HepG2 (cell line): ENCODE results near the gene PC. TPM values are rescaled to one million over a fixed set of nuclear protein-coding genes. Genes with fewer than 3 reads are reported as not detected.

ENCODE experiments used
- ATAC-seq: fragments of 200-7000 bp; cut with Tn5 transposase; 3 replicates; pipeline ENCODE4 v1.9.1; 2020; ENCODE audit warnings: mild to moderate bottlenecking, moderate library complexity
- BruUV-seq: library from RNA; stranded (reverse); fragments of 400-500 nt; replicated peaks from 2 replicates; lab custom pipeline; 2021; lab: Mats Ljungman, UMichigan
- CTCF ChIA-PET: fragments of 300-600 bp; formaldehyde crosslinking; extraction: SDS; loops from one replicate; lab custom pipeline; 2021; ENCODE audit warnings: low total read pairs, inconsistent platforms, low intra/inter-chr PET ratio; lab: Yijun Ruan, JAX
- POLR2A ChIA-PET: fragments of 350-600 bp; sonication (Branson Sonifier 250); formaldehyde crosslinking; loops from one replicate; lab custom pipeline; 2020; ENCODE audit warnings: antibody characterized with exemption, inconsistent platforms; lab: Yijun Ruan, JAX
- DNase-seq: peaks from one replicate; pipeline ENCODE4 v3.0.0-alpha.2; 2015; ENCODE audit warnings: low spot score
- FAIRE-seq: peaks from 3 replicates; lab custom pipeline; 2011; peaks lifted over from hg19 to GRCh38; lab: Jason Lieb, UNC
- H2AFZ ChIP-seq: one replicate; pipeline ENCODE4 v1.6.1; 2011; ENCODE audit warnings: low read length, inconsistent platforms
- H3K27ac ChIP-seq: fragments of 300-600 bp; 3 replicates; pipeline ENCODE4 v1.8.0; 2011; ENCODE audit warnings: mixed run types, mild to moderate bottlenecking, mixed read lengths, low read length, inconsistent platforms; ENCODE audit not compliant: insufficient read depth; ENCODE audit errors: extremely low read length
- H3K27me3 ChIP-seq, 2 experiments: fragments of 200-600 bp in 1 of 2; 2 replicates in 1 of 2; 3 replicates in 1 of 2; pipeline versions ENCODE4 v1.6.0 to v1.8.0; 2011; ENCODE audit warnings: low read length in 2 of 2, mild to moderate bottlenecking in 2 of 2, moderate library complexity in 2 of 2, inconsistent platforms in 1 of 2; ENCODE audit not compliant: insufficient read depth in 2 of 2, control insufficient read depth in 1 of 2
- H3K36me3 ChIP-seq, 2 experiments: fragments of 200-600 bp in 1 of 2; replicated peaks in 1 of 2; 2 replicates in 1 of 2; 3 replicates in 1 of 2; pipeline versions ENCODE4 v1.5.1 to v1.8.0; 2011; ENCODE audit warnings: low read length in 2 of 2, inconsistent platforms in 1 of 2; ENCODE audit not compliant: insufficient read depth in 2 of 2, control insufficient read depth in 1 of 2
- H3K4me1 ChIP-seq: 2 replicates; pipeline ENCODE4 v1.5.1; 2012; ENCODE audit warnings: low read length, inconsistent platforms; ENCODE audit not compliant: insufficient read depth
- H3K4me2 ChIP-seq: 2 replicates; pipeline ENCODE4 v1.6.0; 2011; ENCODE audit warnings: low read depth, low read length, inconsistent platforms
- H3K4me3 ChIP-seq, 3 experiments: fragments of 200-600 bp in 1 of 3; sonication (generic), shearing (Covaris generic) in 1 of 3; replicated peaks in 1 of 3; 2 replicates each; pipeline ENCODE4 v1.5.1; 2011 to 2016; ENCODE audit warnings: low read length in 3 of 3, inconsistent platforms in 2 of 3, low read depth in 2 of 3, mild to moderate bottlenecking in 2 of 3, control low read depth in 1 of 3, mixed read lengths in 1 of 3; ENCODE audit not compliant: insufficient read depth in 1 of 3
- H3K79me2 ChIP-seq: one replicate; pipeline ENCODE4 v1.6.1; 2011; ENCODE audit warnings: low read length, inconsistent platforms; ENCODE audit not compliant: insufficient read depth
- H3K9ac ChIP-seq: 2 replicates; pipeline ENCODE4 v1.6.0; 2011; ENCODE audit warnings: mild to moderate bottlenecking, low read depth, low read length, inconsistent platforms; ENCODE audit not compliant: insufficient read depth
- H3K9me3 ChIP-seq: 2 replicates; pipeline ENCODE4 v1.5.1; 2012; ENCODE audit warnings: mild to moderate bottlenecking, low read length
- H4K20me1 ChIP-seq: 2 replicates; pipeline ENCODE4 v1.6.0; 2011; ENCODE audit warnings: inconsistent platforms, mild to moderate bottlenecking, low read length, moderate library complexity; ENCODE audit not compliant: insufficient read depth
- ARNTL ChIP-seq: sonication (generic); formaldehyde crosslinking; IDR thresholded peaks from 2 replicates; pipeline ENCODE4 v1.4.0; 2020; ENCODE audit warnings: mild to moderate bottlenecking, missing genetic modification reagents
- DPF2 ChIP-seq: sonication (generic); formaldehyde crosslinking; IDR thresholded peaks from 2 replicates; pipeline ENCODE4 v1.4.0; 2020; ENCODE audit warnings: mild to moderate bottlenecking, low read depth, missing genetic modification reagents, borderline replicate concordance
- HOXA5 ChIP-seq: sonication (generic); formaldehyde crosslinking; IDR thresholded peaks from 2 replicates; pipeline ENCODE4 v1.4.0; 2020; ENCODE audit warnings: missing genetic modification reagents
- SOX5 ChIP-seq: IDR thresholded peaks from 2 replicates; pipeline ENCODE4 v1.6.1; 2016; ENCODE audit warnings: borderline replicate concordance
- ZBTB42 ChIP-seq: sonication (generic); formaldehyde crosslinking; IDR thresholded peaks from 2 replicates; pipeline ENCODE4 v1.5.0; 2020; ENCODE audit warnings: mild to moderate bottlenecking, missing genetic modification reagents
- ZNF205 ChIP-seq: IDR thresholded peaks from 2 replicates; pipeline ENCODE4 v1.6.1; 2018; ENCODE audit warnings: missing biosample characterization, missing genetic modification reagents
- ZNF282 ChIP-seq: fragments of 450-650 bp; IDR thresholded peaks from 2 replicates; pipeline ENCODE4 v1.6.1; 2018; ENCODE audit not compliant: partially characterized antibody
- ZNF337 ChIP-seq: sonication (generic); formaldehyde crosslinking; IDR thresholded peaks from 2 replicates; pipeline ENCODE4 v1.5.1; 2020; ENCODE audit warnings: missing genetic modification reagents, low read depth, mild to moderate bottlenecking, borderline replicate concordance
- ZNF557 ChIP-seq: sonication (generic); formaldehyde crosslinking; IDR thresholded peaks from 2 replicates; pipeline ENCODE4 v1.4.0; 2020; ENCODE audit warnings: missing genetic modification reagents
- WGBS: methylation state at CpG from one replicate; pipeline ENCODE4 v1.1.6; 2017; ENCODE audit warnings: low lambda C conversion rate; 5-methylcytosine and 5-hydroxymethylcytosine counted together
- in situ Hi-C: cut with HindIII; loops from 2 replicates; pipeline ENCODE4 v1.10.0; 2017; ENCODE audit warnings: low pct_unique_long_range_greater_than_20kb; ENCODE audit not compliant: extremely low pct_ligation_motif_present
- intact Hi-C: fragments of 100-400 bp; cut with micrococcal nuclease; formaldehyde crosslinking; loops from one replicate; pipeline ENCODE4 v1.10.0; 2022; ENCODE audit not compliant: unreplicated experiment
- polyA plus RNA-seq, 8 experiments: library from polyadenylated mRNA; depleted of rRNA in 3 of 8; stranded (reverse) in 7 of 8; unstranded in 1 of 8; fragments of >200 nt; fragmentation: Illumina TruSeq in 4 of 8; extraction: Trizol in 4 of 8; gene quantifications; 2 replicates each; pipeline versions ENCODE4 v1.2.1 to v1.2.3, GENCODE V29; 2011 to 2016; ENCODE audit warnings: low read depth in 4 of 8, missing spikeins in 1 of 8, mixed read lengths in 1 of 8; ENCODE audit not compliant: insufficient read depth in 1 of 8
- total RNA-seq, 5 experiments: library from RNA; depleted of rRNA; stranded (reverse); fragments of >200 nt; fragmentation: Illumina TruSeq; extraction: Trizol; gene quantifications; 2 replicates each; pipeline ENCODE4 v1.2.3, GENCODE V29; 2016; ENCODE audit warnings: low read depth in 1 of 5
- TF ChIP-seq, protein P1 (sequence below): sonication (generic); formaldehyde crosslinking; IDR thresholded peaks from 2 replicates; pipeline ENCODE4 v1.5.0; 2020; ENCODE audit warnings: missing genetic modification reagents
- TF ChIP-seq, protein P2 (sequence below): IDR thresholded peaks from 2 replicates; pipeline ENCODE4 v1.6.1; 2016
- TF ChIP-seq, protein P3 (sequence below): sonication (generic); formaldehyde crosslinking; IDR thresholded peaks from 2 replicates; pipeline ENCODE4 v1.8.1; 2023; ENCODE audit warnings: mild to moderate bottlenecking, inconsistent platforms, moderate library complexity, missing genetic modification reagents, borderline replicate concordance
- TF ChIP-seq, protein P4 (sequence below): sonication (generic); formaldehyde crosslinking; IDR thresholded peaks from 2 replicates; pipeline ENCODE4 v1.8.1; 2022; ENCODE audit warnings: low read depth, mild to moderate bottlenecking, missing genetic modification reagents
- TF ChIP-seq, protein P5 (sequence below): sonication (generic); formaldehyde crosslinking; IDR thresholded peaks from 2 replicates; pipeline ENCODE4 v1.4.0; 2020; ENCODE audit warnings: mild to moderate bottlenecking, low read depth, missing genetic modification reagents
- TF ChIP-seq, protein P6 (sequence below): sonication (generic); formaldehyde crosslinking; IDR thresholded peaks from 2 replicates; pipeline ENCODE4 v1.4.0; 2020; ENCODE audit warnings: missing genetic modification reagents

PC gene
- total and polyA plus RNA-seq, 2 of the 13 experiments (the other 11 are each of a cell fraction or from before 2014, with no cell fraction given): 29.0 to 39.0 TPM

DNA sequence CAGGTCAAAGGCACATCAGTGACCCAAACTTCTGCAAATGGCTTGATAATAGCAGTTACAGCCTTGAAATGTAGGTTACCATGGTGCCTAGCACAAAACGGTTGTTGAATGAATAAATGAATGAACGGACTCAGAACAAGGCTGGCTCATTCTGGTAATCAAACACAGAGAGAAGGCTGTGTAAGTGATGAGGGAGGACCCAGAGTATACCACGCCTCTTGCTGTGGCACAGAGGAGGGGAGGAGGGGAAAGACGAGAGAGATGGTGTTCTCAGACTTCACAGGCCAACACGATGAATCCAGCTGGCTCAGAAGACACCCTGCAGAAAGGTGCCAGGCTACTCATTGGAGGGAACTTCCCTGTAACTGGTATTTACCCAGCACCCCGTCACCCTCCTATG, 38.3 kb downstream of the PC start:
- 95% methylated on average over 6 of the region's 6 CpGs for WGBS
- DNase-seq (no peak), ATAC-seq (no peak), FAIRE-seq (no peak)
- in situ Hi-C loops: no loop called here
- intact Hi-C loops: no loop called here
- no peak overlapping the region for H3K27ac ChIP-seq
- H3K27me3 ChIP-seq: no peaks in the 10 kb centered on the region
- TF ChIP-seq ZNF557 (CRISPR knock-in tag): no peak
- TF ChIP-seq SOX5 (CRISPR knock-in tag): no peak
- TF ChIP-seq, protein P1, sequence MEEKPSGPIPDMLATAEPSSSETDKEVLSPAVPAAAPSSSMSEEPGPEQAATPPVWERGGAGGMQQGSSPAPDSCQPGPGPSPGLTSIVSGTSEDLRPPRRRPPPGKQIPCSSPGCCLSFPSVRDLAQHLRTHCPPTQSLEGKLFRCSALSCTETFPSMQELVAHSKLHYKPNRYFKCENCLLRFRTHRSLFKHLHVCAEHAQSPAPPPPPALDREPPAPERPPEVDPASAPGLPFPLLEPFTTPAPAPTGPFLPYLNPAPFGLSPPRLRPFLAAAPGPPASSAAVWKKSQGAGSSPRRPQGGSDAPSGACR (CRISPR knock-in tag): no peak
- TF ChIP-seq ZNF337: no peak
- no peak for TF ChIP-seq ZNF282
- TF ChIP-seq ARNTL (CRISPR knock-in tag): no peak
- TF ChIP-seq, protein P2, sequence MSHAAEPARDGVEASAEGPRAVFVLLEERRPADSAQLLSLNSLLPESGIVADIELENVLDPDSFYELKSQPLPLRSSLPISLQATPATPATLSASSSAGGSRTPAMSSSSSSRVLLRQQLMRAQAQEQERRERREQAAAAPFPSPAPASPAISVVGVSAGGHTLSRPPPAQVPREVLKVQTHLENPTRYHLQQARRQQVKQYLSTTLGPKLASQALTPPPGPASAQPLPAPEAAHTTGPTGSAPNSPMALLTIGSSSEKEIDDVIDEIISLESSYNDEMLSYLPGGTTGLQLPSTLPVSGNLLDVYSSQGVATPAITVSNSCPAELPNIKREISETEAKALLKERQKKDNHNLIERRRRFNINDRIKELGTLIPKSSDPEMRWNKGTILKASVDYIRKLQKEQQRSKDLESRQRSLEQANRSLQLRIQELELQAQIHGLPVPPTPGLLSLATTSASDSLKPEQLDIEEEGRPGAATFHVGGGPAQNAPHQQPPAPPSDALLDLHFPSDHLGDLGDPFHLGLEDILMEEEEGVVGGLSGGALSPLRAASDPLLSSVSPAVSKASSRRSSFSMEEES: no peak
- TF ChIP-seq, protein P3, sequence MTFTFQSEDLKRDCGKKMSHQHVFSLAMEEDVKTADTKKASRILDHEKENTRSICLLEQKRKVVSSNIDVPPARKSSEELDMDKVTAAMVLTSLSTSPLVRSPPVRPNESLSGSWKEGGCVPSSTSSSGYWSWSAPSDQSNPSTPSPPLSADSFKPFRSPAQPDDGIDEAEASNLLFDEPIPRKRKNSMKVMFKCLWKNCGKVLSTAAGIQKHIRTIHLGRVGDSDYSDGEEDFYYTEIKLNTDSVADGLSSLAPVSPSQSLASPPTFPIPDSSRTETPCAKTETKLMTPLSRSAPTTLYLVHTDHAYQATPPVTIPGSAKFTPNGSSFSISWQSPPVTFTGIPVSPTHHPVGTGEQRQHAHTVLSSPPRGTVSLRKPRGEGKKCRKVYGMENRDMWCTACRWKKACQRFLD: no peak
- TF ChIP-seq, protein P4, sequence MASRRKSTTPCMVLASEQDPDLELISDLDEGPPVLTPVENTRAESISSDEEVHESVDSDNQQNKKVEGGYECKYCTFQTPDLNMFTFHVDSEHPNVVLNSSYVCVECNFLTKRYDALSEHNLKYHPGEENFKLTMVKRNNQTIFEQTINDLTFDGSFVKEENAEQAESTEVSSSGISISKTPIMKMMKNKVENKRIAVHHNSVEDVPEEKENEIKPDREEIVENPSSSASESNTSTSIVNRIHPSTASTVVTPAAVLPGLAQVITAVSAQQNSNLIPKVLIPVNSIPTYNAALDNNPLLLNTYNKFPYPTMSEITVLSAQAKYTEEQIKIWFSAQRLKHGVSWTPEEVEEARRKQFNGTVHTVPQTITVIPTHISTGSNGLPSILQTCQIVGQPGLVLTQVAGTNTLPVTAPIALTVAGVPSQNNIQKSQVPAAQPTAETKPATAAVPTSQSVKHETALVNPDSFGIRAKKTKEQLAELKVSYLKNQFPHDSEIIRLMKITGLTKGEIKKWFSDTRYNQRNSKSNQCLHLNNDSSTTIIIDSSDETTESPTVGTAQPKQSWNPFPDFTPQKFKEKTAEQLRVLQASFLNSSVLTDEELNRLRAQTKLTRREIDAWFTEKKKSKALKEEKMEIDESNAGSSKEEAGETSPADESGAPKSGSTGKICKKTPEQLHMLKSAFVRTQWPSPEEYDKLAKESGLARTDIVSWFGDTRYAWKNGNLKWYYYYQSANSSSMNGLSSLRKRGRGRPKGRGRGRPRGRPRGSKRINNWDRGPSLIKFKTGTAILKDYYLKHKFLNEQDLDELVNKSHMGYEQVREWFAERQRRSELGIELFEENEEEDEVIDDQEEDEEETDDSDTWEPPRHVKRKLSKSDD (CRISPR knock-in tag): no peak
- no peak for TF ChIP-seq HOXA5 (CRISPR knock-in tag)
- no peak for TF ChIP-seq DPF2 (CRISPR knock-in tag)
- TF ChIP-seq, protein P5, sequence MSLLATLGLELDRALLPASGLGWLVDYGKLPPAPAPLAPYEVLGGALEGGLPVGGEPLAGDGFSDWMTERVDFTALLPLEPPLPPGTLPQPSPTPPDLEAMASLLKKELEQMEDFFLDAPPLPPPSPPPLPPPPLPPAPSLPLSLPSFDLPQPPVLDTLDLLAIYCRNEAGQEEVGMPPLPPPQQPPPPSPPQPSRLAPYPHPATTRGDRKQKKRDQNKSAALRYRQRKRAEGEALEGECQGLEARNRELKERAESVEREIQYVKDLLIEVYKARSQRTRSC (CRISPR knock-in tag): no peak
- TF ChIP-seq ZBTB42 (CRISPR knock-in tag): no peak
- no peak for TF ChIP-seq ZNF205 (CRISPR knock-in tag)
- TF ChIP-seq, protein P6, sequence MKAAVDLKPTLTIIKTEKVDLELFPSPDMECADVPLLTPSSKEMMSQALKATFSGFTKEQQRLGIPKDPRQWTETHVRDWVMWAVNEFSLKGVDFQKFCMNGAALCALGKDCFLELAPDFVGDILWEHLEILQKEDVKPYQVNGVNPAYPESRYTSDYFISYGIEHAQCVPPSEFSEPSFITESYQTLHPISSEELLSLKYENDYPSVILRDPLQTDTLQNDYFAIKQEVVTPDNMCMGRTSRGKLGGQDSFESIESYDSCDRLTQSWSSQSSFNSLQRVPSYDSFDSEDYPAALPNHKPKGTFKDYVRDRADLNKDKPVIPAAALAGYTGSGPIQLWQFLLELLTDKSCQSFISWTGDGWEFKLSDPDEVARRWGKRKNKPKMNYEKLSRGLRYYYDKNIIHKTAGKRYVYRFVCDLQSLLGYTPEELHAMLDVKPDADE (CRISPR knock-in tag): no peak
- H3K4me1 ChIP-seq: peaks cover 20% of the 10 kb centered on the region
- ChIA-PET POLR2A (no interaction called here), CTCF (no interaction called here)
- no peak overlapping the region for H2AFZ ChIP-seq
- no peaks in the 10 kb centered on the region for H3K36me3 ChIP-seq
- no peaks in the 10 kb centered on the region for H3K79me2 ChIP-seq
- no peaks in the 10 kb centered on the region for H4K20me1 ChIP-seq
- no peak overlapping the region for H3K4me2 ChIP-seq
- H3K9ac ChIP-seq: no peak overlapping the region
- H3K9me3 ChIP-seq: no peaks in the 10 kb centered on the region
- no TSS peak for BruUV-seq
- no peak overlapping the region for H3K4me3 ChIP-seq
